Hindlimb muscle (tissue), 1 donor: ENCODE results near the gene ODF2. TPM values are rescaled to one million over a fixed set of nuclear protein-coding genes. Genes with fewer than 3 reads are reported as not detected.
A peak's percentile ranks its signal among the peaks of the same experiment; 100 is the strongest.
"Not testable (repeated sequence)": the region's sequence is repeated elsewhere in the genome, so short reads cannot be mapped to it uniquely, and the experiment has no call there.

Source experiments
- DNase-seq: peaks from one replicate; pipeline ENCODE4 v3.0.0-alpha.2; 2013
- polyA plus RNA-seq: library from polyadenylated mRNA; unstranded; fragments of 120-200 nt; gene quantifications from one replicate; pipeline ENCODE4 v1.2.1, GENCODE V29; 2013; ENCODE audit not compliant: insufficient read length

ODF2 gene
- polyA plus RNA-seq, 1 donor, result 23.6 TPM

GRCh38 chr9:128424268-128424780 lies 31.5 kb upstream of the ODF2 start:
- no peak for DNase-seq

- DNase-seq, result no peak
Measured at GRCh38 chr9:128428644-128429512, 26.9 kb upstream of the ODF2 start.

DNA sequence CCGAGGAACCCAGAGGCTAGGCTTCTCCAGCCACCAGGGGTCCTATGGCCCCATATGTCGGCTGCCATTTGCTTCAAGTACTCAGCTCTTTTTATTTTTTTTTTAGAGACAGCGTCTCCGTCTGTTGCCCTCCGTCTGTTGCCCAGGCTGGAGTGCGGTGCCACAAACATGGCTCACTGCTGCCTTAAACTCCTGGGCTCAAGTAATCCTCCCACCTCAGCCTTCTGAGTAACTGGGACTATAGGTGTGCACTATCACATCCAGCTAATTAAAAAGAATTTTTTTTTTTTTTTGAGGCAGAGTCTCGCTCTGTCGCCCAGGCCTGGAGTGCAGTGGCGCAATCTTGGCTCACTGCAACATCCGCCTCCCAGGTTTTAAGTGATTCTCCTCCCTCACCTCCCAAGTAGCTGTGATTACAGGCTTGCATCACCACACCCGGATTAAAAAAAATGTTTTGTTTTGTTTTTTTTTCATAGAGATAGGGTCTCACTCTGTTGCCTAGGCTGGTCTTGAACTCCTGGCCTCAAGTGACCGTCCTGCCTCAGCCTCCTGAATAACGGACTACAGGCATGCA lies 26.2 kb upstream of the ODF2 start:
- DNase-seq, result no peak

GRCh38 chr9:128431207-128431606 lies 24.6 kb upstream of the ODF2 start:
- no peak for DNase-seq

DNA sequence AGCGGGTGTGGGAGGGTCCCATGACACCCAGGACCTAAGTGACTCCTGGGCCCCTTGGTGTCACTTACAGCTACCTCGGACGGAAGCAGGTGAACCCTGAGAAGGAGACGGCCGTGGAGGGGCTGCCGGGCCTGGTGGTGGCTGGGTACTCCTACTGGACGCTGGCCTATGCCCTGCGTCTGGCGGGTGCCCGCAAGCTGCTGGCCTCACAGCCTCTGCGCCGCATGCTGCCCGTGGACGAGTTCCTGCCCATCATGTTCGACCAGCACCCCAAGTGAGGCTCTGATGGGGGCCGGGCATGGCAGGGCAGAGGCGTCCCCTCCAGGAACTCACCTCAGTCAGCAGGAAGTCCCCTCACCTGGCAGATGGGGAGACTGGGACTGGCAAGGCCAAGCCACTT lies 21.5 kb upstream of the ODF2 start:
- DNase-seq, result no peak

DNA sequence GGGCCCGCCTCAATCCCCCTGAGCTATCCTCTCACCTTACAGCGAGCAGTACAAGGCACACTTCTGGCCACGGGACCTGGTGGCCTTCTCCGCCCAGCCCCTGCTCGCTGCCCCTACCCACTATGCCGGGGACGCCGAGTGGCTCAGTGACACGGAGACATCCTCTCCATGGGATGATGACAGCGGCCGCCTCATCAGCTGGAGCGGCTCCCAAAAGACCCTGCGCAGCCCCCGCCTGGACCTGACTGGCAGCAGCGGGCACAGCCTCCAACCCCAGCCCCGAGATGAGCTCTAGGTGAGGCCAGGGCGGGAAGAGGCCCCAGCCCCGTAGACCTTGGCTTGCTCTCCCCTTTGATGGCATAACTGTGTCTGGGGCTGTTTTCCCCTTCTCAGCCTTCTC lies 20.2 kb upstream of the ODF2 start:
- no peak for DNase-seq

- DNase-seq, result peak; percentile 85
Measured at GRCh38 chr9:128438343-128439109, 17.3 kb upstream of the ODF2 start.

GRCh38 chr9:128439273-128439672 lies 16.5 kb upstream of the ODF2 start:
- DNase-seq, result no peak

- no peak for DNase-seq
Measured at GRCh38 chr9:128442150-128442549, 13.7 kb upstream of the ODF2 start.

GRCh38 chr9:128446505-128446904 lies 9.3 kb upstream of the ODF2 start:
- not testable (repeated sequence) for DNase-seq

DNA sequence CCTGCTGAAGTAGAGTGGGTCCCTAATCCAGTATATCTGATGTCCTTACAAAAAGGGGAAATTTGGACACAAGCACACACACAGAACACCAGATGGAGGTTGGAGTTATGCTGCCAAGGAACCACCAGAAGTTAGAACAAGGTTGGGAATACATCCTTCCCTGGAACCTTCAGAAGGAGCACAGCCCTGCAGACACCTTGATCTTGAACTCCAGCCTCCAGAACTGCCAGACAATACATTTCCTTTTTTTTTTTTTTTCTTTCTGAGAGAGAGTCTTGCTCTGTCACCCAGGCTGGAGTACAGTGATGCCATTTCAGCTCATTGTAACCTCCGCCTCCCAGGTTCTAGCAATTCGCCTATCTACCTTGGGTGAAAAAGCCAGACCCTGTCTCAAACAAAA lies 7.1 kb upstream of the ODF2 start:
- no peak for DNase-seq

DNA sequence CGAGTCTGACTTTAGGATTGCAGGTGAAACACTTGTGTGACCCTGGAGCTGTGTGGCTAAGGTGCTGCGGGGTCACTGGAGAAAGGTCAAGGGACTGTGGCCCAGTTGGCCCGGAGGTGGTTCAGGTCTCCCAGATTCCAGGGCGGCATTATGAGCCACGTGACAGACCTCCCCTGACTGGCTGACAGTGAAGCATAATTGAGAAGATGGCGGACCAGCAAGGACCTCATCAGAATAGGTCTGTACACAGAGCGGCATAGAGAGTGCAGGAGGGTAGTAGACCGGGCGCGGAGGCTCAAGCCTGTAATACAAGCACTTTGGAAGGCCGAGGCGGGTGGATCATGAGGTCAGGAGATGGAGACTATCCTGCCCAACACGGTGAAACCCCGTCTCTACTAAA lies 815 bp upstream of the ODF2 start:
- DNase-seq, result no peak

DNA sequence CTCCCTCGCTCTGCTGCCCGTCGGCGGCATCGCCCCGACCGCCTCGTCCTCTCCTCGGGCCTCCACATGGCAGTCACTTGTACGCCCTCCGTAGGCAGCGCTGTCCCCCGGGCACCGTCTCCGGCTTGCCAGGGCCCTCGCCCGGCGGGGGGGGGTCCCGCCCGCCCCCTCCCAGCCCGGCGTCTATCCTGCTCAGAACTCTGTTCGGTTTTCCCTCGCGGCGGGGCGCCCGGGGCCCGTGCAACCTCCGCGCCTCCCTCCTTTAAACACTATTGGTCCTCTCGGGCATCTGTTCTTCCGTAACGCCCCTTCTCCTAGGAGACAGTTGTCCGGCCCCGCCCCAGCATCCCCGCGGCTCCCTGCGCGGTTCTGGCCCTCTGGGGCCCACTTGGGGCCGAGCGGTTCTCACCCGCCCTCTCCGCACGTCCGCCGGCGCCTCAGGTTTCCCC lies 831 bp downstream of the ODF2 start:
- DNase-seq, result peak; percentile 65

DNA sequence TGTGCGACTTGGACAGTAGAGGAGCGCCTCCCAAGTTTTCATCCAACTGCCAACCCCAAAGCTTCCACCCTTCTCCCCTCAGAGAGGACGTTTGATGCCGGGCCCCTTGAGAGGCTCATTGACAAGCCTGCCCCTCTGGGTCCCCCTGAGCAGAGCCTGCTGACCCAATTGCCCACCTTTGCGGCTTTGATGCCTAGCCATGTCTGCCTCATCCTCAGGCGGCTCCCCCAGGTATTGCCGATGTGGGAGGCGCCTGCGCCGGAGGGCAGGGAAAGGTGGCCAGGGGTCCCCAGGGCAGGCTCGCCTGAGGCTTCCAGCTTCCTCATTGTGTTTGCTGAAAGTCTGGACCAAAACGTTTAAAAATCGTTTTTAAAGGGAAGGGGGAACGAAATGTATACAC lies 1.4 kb downstream of the ODF2 start:
- DNase-seq, result no peak

DNA sequence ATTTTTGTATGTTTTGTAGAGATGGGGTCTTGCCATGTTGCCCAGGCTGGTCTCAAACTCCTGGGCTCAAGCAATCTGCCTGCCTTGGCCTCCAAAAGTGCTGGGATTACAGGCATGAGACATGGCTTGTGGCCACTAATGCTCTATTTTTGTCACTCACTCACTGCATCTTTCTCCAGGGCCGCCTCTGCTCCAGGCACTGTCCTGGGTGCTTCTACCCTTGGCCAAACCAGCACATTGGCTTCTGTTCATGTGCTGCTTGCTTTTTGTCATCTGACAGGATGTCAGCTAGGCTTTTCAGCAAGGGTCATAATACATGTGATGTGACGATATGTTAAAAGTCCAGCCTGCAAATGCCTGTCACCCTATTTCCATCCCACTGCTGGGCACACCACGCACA lies 3.2 kb downstream of the ODF2 start:
- no peak for DNase-seq

- no peak for DNase-seq
Measured at GRCh38 chr9:128469070-128469469, 13.3 kb downstream of the ODF2 start.

DNA sequence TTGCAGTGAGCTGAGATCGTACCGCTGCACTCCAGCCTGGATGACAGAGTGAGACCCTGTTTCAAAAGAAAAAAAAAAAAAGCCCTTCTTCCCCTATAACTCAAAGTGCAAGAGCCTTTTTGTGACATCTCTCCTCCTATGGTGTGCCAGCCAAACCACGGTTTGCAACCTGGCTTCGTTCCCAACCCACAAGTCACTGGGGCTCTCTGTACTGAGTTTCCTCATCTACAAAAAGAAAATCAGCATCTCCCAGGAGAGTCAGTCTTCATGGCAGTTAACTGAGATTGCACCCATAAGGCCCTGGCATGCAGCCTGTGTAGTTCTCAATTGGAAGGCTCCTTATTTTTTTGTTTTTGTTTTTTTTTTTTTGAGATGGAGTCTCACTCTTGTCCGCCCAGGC lies 14.8 kb downstream of the ODF2 start:
- no peak for DNase-seq

GRCh38 chr9:128473104-128473503 lies 17.3 kb downstream of the ODF2 start:
- DNase-seq, result no peak

DNA sequence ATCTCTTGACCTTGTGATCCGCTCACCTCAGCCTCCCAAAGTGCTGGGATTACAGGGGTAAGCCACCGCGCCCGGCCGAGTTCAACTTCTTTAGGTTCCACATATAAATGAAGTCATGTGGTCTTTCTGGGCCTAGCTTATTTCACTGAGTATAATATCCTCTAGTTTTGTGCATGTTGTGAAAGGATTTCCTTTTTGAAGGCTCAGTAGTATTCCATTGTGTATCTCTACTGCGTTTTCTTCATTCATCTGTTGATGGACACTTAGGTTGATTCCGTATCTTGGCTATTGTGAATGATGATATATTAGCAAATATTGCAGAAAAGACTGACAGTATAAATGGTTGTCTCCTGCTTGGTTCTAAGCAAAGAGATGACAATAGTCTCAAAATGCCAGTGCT lies 20.1 kb downstream of the ODF2 start:
- no peak for DNase-seq

GRCh38 chr9:128479262-128479661 lies 23.5 kb downstream of the ODF2 start:
- no peak for DNase-seq

DNA sequence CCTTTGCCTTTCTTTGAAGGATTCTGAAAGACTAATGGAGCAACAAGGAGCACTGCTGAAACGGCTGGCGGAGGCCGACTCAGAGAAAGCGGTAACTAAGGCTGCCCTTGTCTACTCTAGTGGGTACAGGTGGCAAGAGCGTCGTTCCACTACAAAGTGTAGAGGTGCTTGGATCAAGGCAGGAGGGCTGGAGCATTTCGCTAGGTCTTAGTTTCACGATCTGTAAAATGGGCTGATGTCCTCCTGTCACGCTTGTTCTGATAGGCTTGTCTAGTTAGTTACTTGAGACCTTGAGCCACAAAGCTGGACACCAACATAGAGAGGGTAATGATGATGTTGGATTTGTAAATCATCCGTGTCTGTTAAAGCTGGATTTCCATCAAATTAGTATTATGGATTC lies 25.8 kb downstream of the ODF2 start:
- no peak for DNase-seq

DNA sequence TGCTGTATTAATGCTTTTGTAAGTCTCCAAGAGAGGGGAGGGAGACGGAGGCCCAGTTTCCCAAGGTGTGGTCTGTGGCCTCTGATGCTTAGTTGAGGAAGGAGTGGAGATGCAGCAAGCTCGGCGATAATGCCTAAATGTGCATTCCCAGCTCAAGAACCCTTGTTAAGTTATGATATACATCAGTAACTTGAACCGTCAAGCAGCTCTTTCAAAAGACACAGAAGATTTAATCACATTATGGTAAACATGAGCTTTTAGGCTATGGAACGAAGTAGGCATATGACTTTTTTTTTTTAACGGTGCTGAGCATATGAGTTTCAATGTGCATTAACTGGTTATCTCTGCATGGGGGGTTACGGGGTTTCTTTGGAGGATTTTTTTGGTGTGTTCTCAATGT lies 26.4 kb downstream of the ODF2 start:
- no peak for DNase-seq

- no peak for DNase-seq
Measured at GRCh38 chr9:128484686-128485413, 29.0 kb downstream of the ODF2 start.
